ENCODE data around the gene NDC1.
"Not testable (repeated sequence)": the region's sequence is repeated elsewhere in the genome, so short reads cannot be mapped to it uniquely, and the experiment has no call there.

The NDC1 gene

GRCh38 chr1:53763911-53764310, 74.2 kb downstream of the NDC1 start:
- no peak for DNase-seq (ENCODE audit: low read depth)

GRCh38 chr1:53763461-53763860, 74.6 kb downstream of the NDC1 start:
- no peak for DNase-seq (ENCODE audit: low read depth)

- DNase-seq (ENCODE audit: low read depth), result not testable (repeated sequence)
Observed at GRCh38 chr1:53760497-53760896, 77.6 kb downstream of the NDC1 start.

GRCh38 chr1:53755874-53756273, 82.2 kb downstream of the NDC1 start:
- no peak for DNase-seq (ENCODE audit: low read depth)

- no peak for DNase-seq (ENCODE audit: low read depth)
Observed at GRCh38 chr1:53754484-53755312, 83.4 kb downstream of the NDC1 start.

- no peak for DNase-seq (ENCODE audit: low read depth)
Observed at GRCh38 chr1:53752281-53752680, 85.8 kb downstream of the NDC1 start.

- no peak for DNase-seq (ENCODE audit: low read depth)
Observed at GRCh38 chr1:53747841-53748240, 90.3 kb downstream of the NDC1 start.

GRCh38 chr1:53740621-53741105, 97.4 kb downstream of the NDC1 start:
- no peak for DNase-seq (ENCODE audit: low read depth)

- no peak for DNase-seq (ENCODE audit: low read depth)
Observed at GRCh38 chr1:53739109-53739681, 98.9 kb downstream of the NDC1 start, which contains the start of gene GLIS1. Gene GLIS1 (minus strand): TSS chr1:53739164. CDS start chr1:53738064, 1,100 bp downstream.

- DNase-seq (ENCODE audit: low read depth), result no peak
Observed at GRCh38 chr1:53738205-53739108, 99.6 kb downstream of the NDC1 start.

GRCh38 chr1:53737648-53738204, 100.4 kb downstream of the NDC1 start:
- no peak for DNase-seq (ENCODE audit: low read depth)

- DNase-seq (ENCODE audit: low read depth), result no peak
Observed at GRCh38 chr1:53736290-53736689, 101.8 kb downstream of the NDC1 start.

- no peak for DNase-seq (ENCODE audit: low read depth)
Observed at GRCh38 chr1:53735681-53736080, 102.4 kb downstream of the NDC1 start.

GRCh38 chr1:53735261-53735660, 102.8 kb downstream of the NDC1 start:
- DNase-seq (ENCODE audit: low read depth), result no peak

- DNase-seq (ENCODE audit: low read depth), result no peak
Observed at GRCh38 chr1:53734650-53735211, 103.4 kb downstream of the NDC1 start.

GRCh38 chr1:53733975-53734649, 104.0 kb downstream of the NDC1 start:
- no peak for DNase-seq (ENCODE audit: low read depth)

- no peak for DNase-seq (ENCODE audit: low read depth)
Observed at GRCh38 chr1:53733447-53733931, 104.6 kb downstream of the NDC1 start.

- no peak for DNase-seq (ENCODE audit: low read depth)
Observed at GRCh38 chr1:53732912-53733317, 105.2 kb downstream of the NDC1 start.

GRCh38 chr1:53732409-53732808, 105.7 kb downstream of the NDC1 start:
- no peak for DNase-seq (ENCODE audit: low read depth)

GRCh38 chr1:53731779-53732305, 106.3 kb downstream of the NDC1 start:
- DNase-seq (ENCODE audit: low read depth), result no peak

Measured in stimulated activated CD8-positive, alpha-beta memory T cell treated with anti-CD3 and anti-CD28 coated beads, Interleukin-15, amount 100 ng/mL, for 1 hour (primary cell).